ACHN (cell line): ENCODE data around the gene ZSWIM3.

ENCODE experiments used
- DNase-seq: peaks from one replicate; pipeline ENCODE4 v3.0.0-alpha.2; 2015
- in situ Hi-C: cut with HindIII; loops from 2 replicates; pipeline ENCODE4 v1.10.0; 2017; ENCODE audit warnings: low sequenced_read_pairs, low pct_ligation_motif_present, low pct_unique_long_range_greater_than_20kb

Gene ZSWIM3

GRCh38 chr20:45882469-45883099, 25.2 kb downstream of the ZSWIM3 start:
- in situ Hi-C loops, result no loop called here
- DNase-seq, result no peak

GRCh38 chr20:45883100-45883469, 25.7 kb downstream of the ZSWIM3 start:
- in situ Hi-C loops, result no loop called here
- no peak for DNase-seq

- DNase-seq, result no peak
- in situ Hi-C loops, result no loop called here
Observed at GRCh38 chr20:45886590-45887345, 29.4 kb downstream of the ZSWIM3 start.

GRCh38 chr20:45887346-45887715, 29.9 kb downstream of the ZSWIM3 start, which contains the start of gene SPATA25:
TSS of gene SPATA25 (minus strand) at chr20:45887622. CDS start at chr20:45887590, 32 bp downstream.
- DNase-seq, result no peak
- in situ Hi-C loops, result no loop called here

GRCh38 chr20:45888681-45889080, 31.3 kb downstream of the ZSWIM3 start:
- DNase-seq, result no peak
- in situ Hi-C loops, result no loop called here

GRCh38 chr20:45890077-45890984, 32.9 kb downstream of the ZSWIM3 start:
- in situ Hi-C loops, result no loop called here
- no peak for DNase-seq

- peak; percentile 86 for DNase-seq
- in situ Hi-C loops, result no loop called here
Observed at GRCh38 chr20:45890985-45891983, 33.9 kb downstream of the ZSWIM3 start, which contains the start of the genes CTSA and NEURL2. TSS of gene CTSA (plus strand) at chr20:45891335. CDS start at chr20:45891569, 234 bp downstream. TSS of gene NEURL2 (minus strand) at chr20:45891208. CDS start at chr20:45890991, 217 bp downstream.

- in situ Hi-C loops, result no loop called here
- DNase-seq, result peak; percentile 52
Observed at GRCh38 chr20:45892049-45892825, 34.8 kb downstream of the ZSWIM3 start.

GRCh38 chr20:45892828-45893500, 35.5 kb downstream of the ZSWIM3 start:
- in situ Hi-C loops, result no loop called here

GRCh38 chr20:45893831-45894230, 36.4 kb downstream of the ZSWIM3 start:
- DNase-seq, result no peak
- in situ Hi-C loops, result no loop called here

More at GRCh38 chr20:45892828-45893500, 35.5 kb downstream of the ZSWIM3 start:
- no peak for DNase-seq

- in situ Hi-C loops, result no loop called here
- DNase-seq, result no peak
Observed at GRCh38 chr20:45894797-45895196, 37.4 kb downstream of the ZSWIM3 start.

- in situ Hi-C loops, result no loop called here
- DNase-seq, result no peak
Observed at GRCh38 chr20:45896641-45897161, 39.3 kb downstream of the ZSWIM3 start.

- DNase-seq, result no peak
- in situ Hi-C loops, result no loop called here
Observed at GRCh38 chr20:45897289-45897688, 39.9 kb downstream of the ZSWIM3 start.

- no peak for DNase-seq
- in situ Hi-C loops, result no loop called here
Observed at GRCh38 chr20:45897692-45898091, 40.3 kb downstream of the ZSWIM3 start.

- in situ Hi-C loops, result no loop called here
- DNase-seq, result no peak
Observed at GRCh38 chr20:45898285-45898684, 40.9 kb downstream of the ZSWIM3 start.

GRCh38 chr20:45899046-45899835, 41.8 kb downstream of the ZSWIM3 start:
- in situ Hi-C loops, result no loop called here
- no peak for DNase-seq
